Measurements from ENCODE around the gene EXOC4.

EXOC4 gene

GRCh38 chr7:133723044-133723443, 470.2 kb downstream of the EXOC4 start:
- no peaks in the 10 kb centered on the region; the same call in 1 of the 2 replicates for H3K9me3 ChIP-seq (ENCODE audit: control insufficient read depth, insufficient read depth, low read depth, low read length)
- no peak overlapping the region for H3K27ac ChIP-seq (ENCODE audit: low read depth, low read length)

GRCh38 chr7:133724148-133724547, 471.3 kb downstream of the EXOC4 start:
- Histone ChIP-seq H3K4me1 (ENCODE audit: control insufficient read depth, insufficient read depth, low read length) (0 out of 2 replicates have a peak, but pooled peaks cover 6% of the 10 kb centered on the region), H3K9me3 (ENCODE audit: control insufficient read depth, insufficient read depth, low read depth, low read length) (no peaks in the 10 kb centered on the region), H3K27me3 (ENCODE audit: control insufficient read depth, insufficient read depth, low read length) (no peaks in the 10 kb centered on the region), H3K9ac (ENCODE audit: low read length) (no peak overlapping the region), H3K36me3 (ENCODE audit: control insufficient read depth, insufficient read depth, low read length) (no peaks in the 10 kb centered on the region), H3K4me3 (ENCODE audit: low read depth, low read length) (no peak overlapping the region), H3K27ac (ENCODE audit: low read depth, low read length) (no peak overlapping the region)

More at GRCh38 chr7:133723044-133723443, 470.2 kb downstream of the EXOC4 start:
- Histone ChIP-seq H3K27me3 (ENCODE audit: control insufficient read depth, insufficient read depth, low read length) (no peaks in the 10 kb centered on the region), H3K36me3 (ENCODE audit: control insufficient read depth, insufficient read depth, low read length) (no peaks in the 10 kb centered on the region), H3K9ac (ENCODE audit: low read length) (no peak overlapping the region), H3K4me3 (ENCODE audit: low read depth, low read length) (no peak overlapping the region), H3K4me1 (ENCODE audit: control insufficient read depth, insufficient read depth, low read length) (0 out of 2 replicates have a peak, but pooled peaks cover 6% of the 10 kb centered on the region)

- Histone ChIP-seq H3K27ac (ENCODE audit: low read depth, low read length) (no peak overlapping the region), H3K9me3 (ENCODE audit: control insufficient read depth, insufficient read depth, low read depth, low read length) (no peaks in the 10 kb centered on the region), H3K4me3 (ENCODE audit: low read depth, low read length) (no peak overlapping the region)
Measured at GRCh38 chr7:133724694-133725093, 471.8 kb downstream of the EXOC4 start.

DNA sequence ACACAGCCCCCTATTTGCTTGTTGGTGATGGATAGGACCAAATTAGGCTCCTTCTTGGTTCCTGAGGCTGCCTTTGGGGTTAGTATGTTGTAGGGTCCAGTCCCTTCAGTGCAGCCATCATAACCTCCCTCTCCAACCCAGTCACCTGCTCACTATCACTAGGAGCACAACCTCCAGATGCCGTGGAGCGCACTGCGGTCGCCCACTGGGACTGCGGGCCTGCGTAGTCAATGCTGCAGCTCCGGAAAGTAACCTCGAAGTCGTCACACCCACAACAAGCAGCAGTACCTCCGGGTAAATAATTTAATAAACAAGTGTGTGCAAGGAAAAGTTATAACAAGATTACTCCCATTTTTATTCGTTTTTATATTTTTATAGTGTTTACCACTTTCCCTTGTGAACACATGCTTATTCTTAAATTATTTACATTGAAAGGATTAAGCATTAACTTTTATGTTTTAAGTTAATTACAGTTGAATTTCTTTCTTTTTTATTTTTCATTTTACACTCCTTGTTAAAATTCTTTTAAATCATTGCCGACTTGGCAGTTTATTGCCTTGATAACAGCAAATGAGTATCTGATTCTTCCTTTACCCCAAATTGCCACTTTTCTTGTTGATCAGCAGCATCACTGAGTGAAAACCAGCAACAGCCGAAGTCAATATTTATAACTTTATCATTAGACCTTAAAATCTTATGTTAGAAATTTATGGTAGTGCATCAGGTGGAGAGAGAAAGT, 474.8 kb downstream of the EXOC4 start:
- Histone ChIP-seq H3K9ac (ENCODE audit: low read length) (no peak overlapping the region), H3K4me3 (ENCODE audit: low read depth, low read length) (no peak overlapping the region), H3K36me3 (ENCODE audit: control insufficient read depth, insufficient read depth, low read length) (no peaks in the 10 kb centered on the region), H3K4me1 (ENCODE audit: control insufficient read depth, insufficient read depth, low read length) (0 out of 2 replicates have a peak, but pooled peaks cover 6% of the 10 kb centered on the region), H3K9me3 (ENCODE audit: control insufficient read depth, insufficient read depth, low read depth, low read length) (no peaks in the 10 kb centered on the region), H3K27ac (ENCODE audit: low read depth, low read length) (no peak overlapping the region), H3K27me3 (ENCODE audit: control insufficient read depth, insufficient read depth, low read length) (no peaks in the 10 kb centered on the region)

More at GRCh38 chr7:133724694-133725093, 471.8 kb downstream of the EXOC4 start:
- no peaks in the 10 kb centered on the region for H3K36me3 ChIP-seq (ENCODE audit: control insufficient read depth, insufficient read depth, low read length)
- H3K4me1 ChIP-seq (ENCODE audit: control insufficient read depth, insufficient read depth, low read length): 0 out of 2 replicates have a peak, but pooled peaks cover 6% of the 10 kb centered on the region
- H3K9ac ChIP-seq (ENCODE audit: low read length): no peak overlapping the region
- H3K27me3 ChIP-seq (ENCODE audit: control insufficient read depth, insufficient read depth, low read length): no peaks in the 10 kb centered on the region

- Histone ChIP-seq H3K4me3 (ENCODE audit: low read depth, low read length) (no peak overlapping the region), H3K36me3 (ENCODE audit: control insufficient read depth, insufficient read depth, low read length) (no peaks in the 10 kb centered on the region), H3K9me3 (ENCODE audit: control insufficient read depth, insufficient read depth, low read depth, low read length) (no peaks in the 10 kb centered on the region)
Measured at GRCh38 chr7:133730360-133730759, 477.5 kb downstream of the EXOC4 start.

GRCh38 chr7:133733401-133733800, 480.5 kb downstream of the EXOC4 start:
- Histone ChIP-seq H3K27ac (ENCODE audit: low read depth, low read length) (no peak overlapping the region), H3K9ac (ENCODE audit: low read length) (no peak overlapping the region), H3K36me3 (ENCODE audit: control insufficient read depth, insufficient read depth, low read length) (no peaks in the 10 kb centered on the region), H3K4me3 (ENCODE audit: low read depth, low read length) (no peak overlapping the region), H3K4me1 (ENCODE audit: control insufficient read depth, insufficient read depth, low read length) (peaks cover 8% of the 10 kb centered on the region; the same call in 1 of the 2 replicates), H3K27me3 (ENCODE audit: control insufficient read depth, insufficient read depth, low read length) (no peaks in the 10 kb centered on the region), H3K9me3 (ENCODE audit: control insufficient read depth, insufficient read depth, low read depth, low read length) (no peaks in the 10 kb centered on the region)

More at GRCh38 chr7:133730360-133730759, 477.5 kb downstream of the EXOC4 start:
- Histone ChIP-seq H3K27ac (ENCODE audit: low read depth, low read length) (no peak overlapping the region), H3K4me1 (ENCODE audit: control insufficient read depth, insufficient read depth, low read length) (0 out of 2 replicates have a peak, but pooled peaks cover 6% of the 10 kb centered on the region), H3K27me3 (ENCODE audit: control insufficient read depth, insufficient read depth, low read length) (no peaks in the 10 kb centered on the region), H3K9ac (ENCODE audit: low read length) (no peak overlapping the region)

DNA sequence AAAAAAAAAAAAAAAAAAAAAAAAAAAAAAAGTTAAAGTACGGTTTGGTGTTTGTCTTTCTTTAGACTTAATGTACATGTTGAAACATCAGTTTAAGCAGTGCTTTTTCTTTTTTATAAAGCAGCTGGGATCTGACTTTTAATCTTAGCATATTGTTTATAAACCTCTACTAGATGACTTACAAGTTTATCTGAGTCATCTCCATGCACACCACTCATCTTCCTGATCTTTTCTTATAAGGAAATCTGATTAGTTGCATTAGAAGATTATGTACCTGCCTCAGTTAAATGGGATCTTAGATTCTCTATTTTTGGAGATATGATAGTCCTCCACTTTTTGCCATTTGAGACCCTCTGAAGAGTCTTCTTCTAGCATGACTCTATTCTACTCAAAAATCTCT, 482.3 kb downstream of the EXOC4 start:
- H3K4me3 ChIP-seq (ENCODE audit: low read depth, low read length): no peak overlapping the region
- H3K36me3 ChIP-seq (ENCODE audit: control insufficient read depth, insufficient read depth, low read length): no peaks in the 10 kb centered on the region
- no peak overlapping the region for H3K27ac ChIP-seq (ENCODE audit: low read depth, low read length)
- H3K9ac ChIP-seq (ENCODE audit: low read length): no peak overlapping the region
- H3K27me3 ChIP-seq (ENCODE audit: control insufficient read depth, insufficient read depth, low read length): no peaks in the 10 kb centered on the region
- peaks cover 8% of the 10 kb centered on the region; the same call in 1 of the 2 replicates for H3K4me1 ChIP-seq (ENCODE audit: control insufficient read depth, insufficient read depth, low read length)
- H3K9me3 ChIP-seq (ENCODE audit: control insufficient read depth, insufficient read depth, low read depth, low read length): no peaks in the 10 kb centered on the region

DNA sequence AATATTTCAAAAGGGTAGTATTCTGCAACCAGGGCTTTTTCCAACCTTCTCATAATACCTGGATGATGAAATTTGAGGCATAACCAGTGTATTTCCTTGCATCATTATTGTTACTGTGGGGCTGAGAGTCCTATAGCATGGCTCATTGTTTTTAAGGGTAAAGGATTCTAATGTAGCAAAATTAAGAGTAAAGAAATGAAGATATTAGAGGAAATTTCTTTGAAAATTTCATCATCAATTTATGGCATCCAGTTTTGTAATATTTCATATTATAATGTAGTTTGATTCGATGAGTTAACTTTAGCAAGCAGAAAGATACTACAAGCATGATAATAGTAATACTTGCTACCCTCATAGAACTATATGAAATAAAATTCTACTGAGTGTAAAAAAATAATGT, 486.9 kb downstream of the EXOC4 start:
- H3K9ac ChIP-seq (ENCODE audit: low read length): no peak overlapping the region
- H3K4me3 ChIP-seq (ENCODE audit: low read depth, low read length): no peak overlapping the region
- H3K9me3 ChIP-seq (ENCODE audit: control insufficient read depth, insufficient read depth, low read depth, low read length): no peaks in the 10 kb centered on the region
- H3K4me1 ChIP-seq (ENCODE audit: control insufficient read depth, insufficient read depth, low read length): peaks cover 11% of the 10 kb centered on the region
- H3K36me3 ChIP-seq (ENCODE audit: control insufficient read depth, insufficient read depth, low read length): no peaks in the 10 kb centered on the region
- no peaks in the 10 kb centered on the region for H3K27me3 ChIP-seq (ENCODE audit: control insufficient read depth, insufficient read depth, low read length)
- no peak overlapping the region for H3K27ac ChIP-seq (ENCODE audit: low read depth, low read length)

GRCh38 chr7:133741078-133741477, 488.2 kb downstream of the EXOC4 start:
- Histone ChIP-seq H3K9ac (ENCODE audit: low read length) (no peak overlapping the region), H3K9me3 (ENCODE audit: control insufficient read depth, insufficient read depth, low read depth, low read length) (no peaks in the 10 kb centered on the region), H3K27me3 (ENCODE audit: control insufficient read depth, insufficient read depth, low read length) (no peaks in the 10 kb centered on the region), H3K4me3 (ENCODE audit: low read depth, low read length) (no peak overlapping the region), H3K36me3 (ENCODE audit: control insufficient read depth, insufficient read depth, low read length) (no peaks in the 10 kb centered on the region), H3K27ac (ENCODE audit: low read depth, low read length) (no peak overlapping the region), H3K4me1 (ENCODE audit: control insufficient read depth, insufficient read depth, low read length) (peaks cover 11% of the 10 kb centered on the region)

- Histone ChIP-seq H3K27ac (ENCODE audit: low read depth, low read length) (no peak overlapping the region), H3K4me3 (ENCODE audit: low read depth, low read length) (no peak overlapping the region), H3K9me3 (ENCODE audit: control insufficient read depth, insufficient read depth, low read depth, low read length) (no peaks in the 10 kb centered on the region), H3K9ac (ENCODE audit: low read length) (no peak overlapping the region), H3K36me3 (ENCODE audit: control insufficient read depth, insufficient read depth, low read length) (no peaks in the 10 kb centered on the region), H3K4me1 (ENCODE audit: control insufficient read depth, insufficient read depth, low read length) (peaks cover 17% of the 10 kb centered on the region), H3K27me3 (ENCODE audit: control insufficient read depth, insufficient read depth, low read length) (no peaks in the 10 kb centered on the region)
Measured at GRCh38 chr7:133741703-133742102, 488.8 kb downstream of the EXOC4 start.

GRCh38 chr7:133742709-133743538, 490.0 kb downstream of the EXOC4 start:
- Histone ChIP-seq H3K9me3 (ENCODE audit: control insufficient read depth, insufficient read depth, low read depth, low read length) (no peaks in the 10 kb centered on the region), H3K27me3 (ENCODE audit: control insufficient read depth, insufficient read depth, low read length) (no peaks in the 10 kb centered on the region), H3K4me1 (ENCODE audit: control insufficient read depth, insufficient read depth, low read length) (peaks cover 14% of the 10 kb centered on the region), H3K4me3 (ENCODE audit: low read depth, low read length) (no peak overlapping the region), H3K27ac (ENCODE audit: low read depth, low read length) (no peak overlapping the region), H3K9ac (ENCODE audit: low read length) (no peak overlapping the region), H3K36me3 (ENCODE audit: control insufficient read depth, insufficient read depth, low read length) (no peaks in the 10 kb centered on the region)

All from HUES6 (cell line).